T-helper 22 cell (primary cell): Measurements from ENCODE around the gene NANOS3.

ENCODE experiments used
- DNase-seq: peaks from one replicate; pipeline ENCODE4 v3.0.0-alpha.2; 2020; ENCODE audit warnings: low read depth

Gene NANOS3

GRCh38 chr19:13885826-13886365 is 9.0 kb downstream of the NANOS3 start:
- DNase-seq = no peak

- no peak for DNase-seq
Observed at GRCh38 chr19:13887018-13887436, 10.1 kb downstream of the NANOS3 start.

- DNase-seq = no peak
Observed at GRCh38 chr19:13887517-13887916, 10.6 kb downstream of the NANOS3 start.

GRCh38 chr19:13888281-13888680 is 11.3 kb downstream of the NANOS3 start:
- no peak for DNase-seq

GRCh38 chr19:13890136-13890535 is 13.2 kb downstream of the NANOS3 start:
- no peak for DNase-seq

- DNase-seq = no peak
Observed at GRCh38 chr19:13892870-13893269, 15.9 kb downstream of the NANOS3 start.

- no peak for DNase-seq
Observed at GRCh38 chr19:13894552-13894951, 17.6 kb downstream of the NANOS3 start.

- no peak for DNase-seq
Observed at GRCh38 chr19:13896227-13896626, 19.3 kb downstream of the NANOS3 start.

- DNase-seq = no peak
Observed at GRCh38 chr19:13899393-13899792, 22.5 kb downstream of the NANOS3 start.

- no peak for DNase-seq
Observed at GRCh38 chr19:13899912-13900584, 23.1 kb downstream of the NANOS3 start.

GRCh38 chr19:13902993-13903555 is 26.1 kb downstream of the NANOS3 start:
- no peak for DNase-seq

GRCh38 chr19:13905634-13906520 is 28.9 kb downstream of the NANOS3 start, which contains the start of the genes BRME1 and CC2D1A:
Gene BRME1 (minus strand): TSS chr19:13906117. CDS start chr19:13904892, 1,225 bp downstream.
Gene CC2D1A (plus strand): TSS chr19:13906201. CDS start chr19:13906442, 241 bp downstream.
- peak; percentile 87 for DNase-seq

- DNase-seq = peak; percentile 20
Observed at GRCh38 chr19:13906521-13906904, 29.6 kb downstream of the NANOS3 start.

- no peak for DNase-seq
Observed at GRCh38 chr19:13906910-13907309, 30.0 kb downstream of the NANOS3 start.

GRCh38 chr19:13908674-13909073 is 31.7 kb downstream of the NANOS3 start:
- no peak for DNase-seq

GRCh38 chr19:13909430-13909829 is 32.5 kb downstream of the NANOS3 start:
- no peak for DNase-seq

GRCh38 chr19:13913352-13913751 is 36.4 kb downstream of the NANOS3 start:
- DNase-seq = no peak

- no peak for DNase-seq
Observed at GRCh38 chr19:13914777-13915176, 37.8 kb downstream of the NANOS3 start.

- no peak for DNase-seq
Observed at GRCh38 chr19:13917888-13918406, 41.0 kb downstream of the NANOS3 start.

- DNase-seq = no peak
Observed at GRCh38 chr19:13918726-13919411, 41.9 kb downstream of the NANOS3 start.

GRCh38 chr19:13920524-13920923 is 43.6 kb downstream of the NANOS3 start:
- no peak for DNase-seq
